ENCODE measurements around the gene RAPGEF4.

The RAPGEF4 gene

DNA sequence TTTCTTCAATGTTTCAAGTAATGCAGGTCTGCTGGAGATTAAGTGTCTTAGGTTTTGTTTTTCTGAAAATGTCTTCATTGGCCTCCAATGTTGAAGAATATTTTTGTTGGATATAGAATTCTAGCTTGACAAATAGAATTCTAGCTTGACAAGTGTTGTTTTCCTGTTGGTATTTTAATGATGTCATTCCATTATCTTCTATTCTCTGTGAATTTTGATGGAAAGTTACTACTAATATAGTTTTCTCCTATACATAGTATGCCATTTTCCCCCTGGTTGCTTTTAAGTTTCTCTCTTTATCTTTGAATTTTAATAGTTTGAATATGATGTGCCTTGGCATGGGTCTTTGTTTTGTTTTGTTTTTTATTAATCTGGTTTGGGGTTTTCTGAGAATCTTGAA, 119.9 kb downstream of the RAPGEF4 start:
- H3K27ac ChIP-seq (replicated peaks; ENCODE audit: low read length) = no peak overlapping the region
- no peak overlapping the region for H2BK12ac ChIP-seq (ENCODE audit: low read length)
- no peaks in the 10 kb centered on the region for H3K27me3 ChIP-seq (ENCODE audit: control insufficient read depth in 3 of 3, insufficient read depth in 3 of 3, low read depth in 1 of 3, low read length in 3 of 3)
- H4K8ac ChIP-seq (ENCODE audit: low read depth, low read length) = no peak overlapping the region
- H3K4me1 ChIP-seq (ENCODE audit: control insufficient read depth in 2 of 2, insufficient read depth in 1 of 2, low read depth in 1 of 2, low read length in 2 of 2) = no peaks in the 10 kb centered on the region
- no peak overlapping the region for H2BK15ac ChIP-seq (ENCODE audit: low read length)
- H3K23ac ChIP-seq (ENCODE audit: low read depth, low read length, poor library complexity) = no peak overlapping the region
- no peaks in the 10 kb centered on the region for H3K36me3 ChIP-seq (replicated peaks in 1 of 2; ENCODE audit: control insufficient read depth in 2 of 2, insufficient read depth in 2 of 2, low read length in 2 of 2)
- no peak overlapping the region for H3K9ac ChIP-seq (ENCODE audit: low read depth, low read length, poor library complexity)
- no peak overlapping the region for H4K91ac ChIP-seq (ENCODE audit: low read depth, low read length, poor library complexity)
- no peaks in the 10 kb centered on the region for H3K79me1 ChIP-seq (ENCODE audit: low read depth, low read length)
- H2BK5ac ChIP-seq (ENCODE audit: low read length) = no peak overlapping the region
- H2BK120ac ChIP-seq (ENCODE audit: low read depth, low read length) = no peak overlapping the region
- H3K4me3 ChIP-seq (ENCODE audit: low read length in 2 of 2) = no peak overlapping the region
- DNase-seq (ENCODE audit: low spot score) = no peak
- no peak overlapping the region for H3K4ac ChIP-seq (ENCODE audit: low read length)
- no peak overlapping the region for H2AFZ ChIP-seq (ENCODE audit: low read length)
- no peak overlapping the region for H2AK5ac ChIP-seq (ENCODE audit: low read depth, low read length)
- no peak overlapping the region for H3K14ac ChIP-seq (ENCODE audit: low read length)
- peaks cover 0 to 1% of the 10 kb centered on the region in 2 donors for H3K9me3 ChIP-seq (replicated peaks in 1 of 2; ENCODE audit: control insufficient read depth in 2 of 2, insufficient read depth in 1 of 2, low read depth in 1 of 2, low read length in 2 of 2)
- no peak overlapping the region for H3K4me2 ChIP-seq (ENCODE audit: insufficient read depth, low read length, poor library complexity, severe bottlenecking)
- H3K18ac ChIP-seq (ENCODE audit: low read length) = no peak overlapping the region

DNA sequence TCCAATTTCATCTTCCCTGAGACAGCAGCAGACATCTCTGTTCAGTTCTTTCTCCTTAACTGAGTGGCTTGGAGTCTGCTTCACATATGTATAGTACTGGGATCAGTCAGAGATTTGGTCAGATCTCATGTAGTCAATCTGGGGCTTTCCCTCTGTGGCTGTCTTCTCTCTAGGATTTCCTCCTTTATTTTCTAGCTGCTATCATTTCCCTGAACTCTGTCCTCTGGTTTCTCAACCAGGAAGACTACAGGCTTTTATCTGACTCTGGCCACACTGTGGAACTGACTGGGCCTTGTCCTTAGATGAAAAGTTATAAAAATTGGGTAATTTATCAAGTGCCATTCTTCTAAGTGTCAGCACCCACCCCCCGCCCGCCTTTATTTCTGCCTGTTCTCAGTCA, 121.0 kb downstream of the RAPGEF4 start:
- Histone ChIP-seq H3K23ac (ENCODE audit: low read depth, low read length, poor library complexity) (no peak overlapping the region), H3K14ac (ENCODE audit: low read length) (no peak overlapping the region), H2AK5ac (ENCODE audit: low read depth, low read length) (no peak overlapping the region), H2BK5ac (ENCODE audit: low read length) (no peak overlapping the region), H3K79me1 (ENCODE audit: low read depth, low read length) (no peaks in the 10 kb centered on the region), H3K4me3 (ENCODE audit: low read length in 2 of 2) (no peak overlapping the region), H3K4ac (ENCODE audit: low read length) (no peak overlapping the region), H2BK120ac (ENCODE audit: low read depth, low read length) (no peak overlapping the region), H4K8ac (ENCODE audit: low read depth, low read length) (no peak overlapping the region), H3K36me3 (replicated peaks in 1 of 2; ENCODE audit: control insufficient read depth in 2 of 2, insufficient read depth in 2 of 2, low read length in 2 of 2) (no peaks in the 10 kb centered on the region), H2BK12ac (ENCODE audit: low read length) (no peak overlapping the region), H3K27ac (replicated peaks; ENCODE audit: low read length) (no peak overlapping the region), H3K9ac (ENCODE audit: low read depth, low read length, poor library complexity) (no peak overlapping the region), H2BK15ac (ENCODE audit: low read length) (no peak overlapping the region), H3K4me2 (ENCODE audit: insufficient read depth, low read length, poor library complexity, severe bottlenecking) (no peak overlapping the region), H3K4me1 (ENCODE audit: control insufficient read depth in 2 of 2, insufficient read depth in 1 of 2, low read depth in 1 of 2, low read length in 2 of 2) (no peaks in the 10 kb centered on the region), H3K9me3 (replicated peaks in 1 of 2; ENCODE audit: control insufficient read depth in 2 of 2, insufficient read depth in 1 of 2, low read depth in 1 of 2, low read length in 2 of 2) (peaks cover 0 to 1% of the 10 kb centered on the region in 2 donors), H2AFZ (ENCODE audit: low read length) (no peak overlapping the region), H3K27me3 (ENCODE audit: control insufficient read depth in 3 of 3, insufficient read depth in 3 of 3, low read depth in 1 of 3, low read length in 3 of 3) (no peaks in the 10 kb centered on the region), H4K91ac (ENCODE audit: low read depth, low read length, poor library complexity) (no peak overlapping the region), H3K18ac (ENCODE audit: low read length) (no peak overlapping the region)
- WGBS, 2 donors (ENCODE audit: extremely low coverage in 2 of 2, insufficient read length in 2 of 2, insufficient replicate concordance in 1 of 2) = no CpG with 5 or more reads among the region's 2 CpGs
- no peak for DNase-seq (ENCODE audit: low spot score)

GRCh38 chr2:172858473-172858745, 122.8 kb downstream of the RAPGEF4 start:
- H3K14ac ChIP-seq (ENCODE audit: low read length) = no peak overlapping the region
- H3K4me2 ChIP-seq (ENCODE audit: insufficient read depth, low read length, poor library complexity, severe bottlenecking) = no peak overlapping the region
- H2BK15ac ChIP-seq (ENCODE audit: low read length) = no peak overlapping the region
- no peaks in the 10 kb centered on the region for H3K79me1 ChIP-seq (ENCODE audit: low read depth, low read length)
- H3K9me3 ChIP-seq (replicated peaks in 1 of 2; ENCODE audit: control insufficient read depth in 2 of 2, insufficient read depth in 1 of 2, low read depth in 1 of 2, low read length in 2 of 2) = no peaks in the 10 kb centered on the region
- DNase-seq (ENCODE audit: low spot score) = no peak
- H3K23ac ChIP-seq (ENCODE audit: low read depth, low read length, poor library complexity) = no peak overlapping the region
- no CpG with 5 or more reads among the region's 1 CpG for WGBS, 2 donors (ENCODE audit: extremely low coverage in 2 of 2, insufficient read length in 2 of 2, insufficient replicate concordance in 1 of 2)
- no peak overlapping the region for H2BK12ac ChIP-seq (ENCODE audit: low read length)
- no peaks in the 10 kb centered on the region for H3K36me3 ChIP-seq (replicated peaks in 1 of 2; ENCODE audit: control insufficient read depth in 2 of 2, insufficient read depth in 2 of 2, low read length in 2 of 2)
- H3K27me3 ChIP-seq (ENCODE audit: control insufficient read depth in 3 of 3, insufficient read depth in 3 of 3, low read depth in 1 of 3, low read length in 3 of 3) = no peaks in the 10 kb centered on the region
- no peak overlapping the region for H2BK120ac ChIP-seq (ENCODE audit: low read depth, low read length)
- no peak overlapping the region for H2AK5ac ChIP-seq (ENCODE audit: low read depth, low read length)
- no peak overlapping the region for H3K18ac ChIP-seq (ENCODE audit: low read length)
- no peak overlapping the region for H3K9ac ChIP-seq (ENCODE audit: low read depth, low read length, poor library complexity)
- H3K4ac ChIP-seq (ENCODE audit: low read length) = no peak overlapping the region
- H4K8ac ChIP-seq (ENCODE audit: low read depth, low read length) = no peak overlapping the region
- no peak overlapping the region for H3K27ac ChIP-seq (replicated peaks; ENCODE audit: low read length)
- H2BK5ac ChIP-seq (ENCODE audit: low read length) = no peak overlapping the region
- no peak overlapping the region for H4K91ac ChIP-seq (ENCODE audit: low read depth, low read length, poor library complexity)
- H2AFZ ChIP-seq (ENCODE audit: low read length) = no peak overlapping the region
- H3K4me1 ChIP-seq (ENCODE audit: control insufficient read depth in 2 of 2, insufficient read depth in 1 of 2, low read depth in 1 of 2, low read length in 2 of 2) = no peaks in the 10 kb centered on the region
- no peak overlapping the region for H3K4me3 ChIP-seq (ENCODE audit: low read length in 2 of 2)

DNA sequence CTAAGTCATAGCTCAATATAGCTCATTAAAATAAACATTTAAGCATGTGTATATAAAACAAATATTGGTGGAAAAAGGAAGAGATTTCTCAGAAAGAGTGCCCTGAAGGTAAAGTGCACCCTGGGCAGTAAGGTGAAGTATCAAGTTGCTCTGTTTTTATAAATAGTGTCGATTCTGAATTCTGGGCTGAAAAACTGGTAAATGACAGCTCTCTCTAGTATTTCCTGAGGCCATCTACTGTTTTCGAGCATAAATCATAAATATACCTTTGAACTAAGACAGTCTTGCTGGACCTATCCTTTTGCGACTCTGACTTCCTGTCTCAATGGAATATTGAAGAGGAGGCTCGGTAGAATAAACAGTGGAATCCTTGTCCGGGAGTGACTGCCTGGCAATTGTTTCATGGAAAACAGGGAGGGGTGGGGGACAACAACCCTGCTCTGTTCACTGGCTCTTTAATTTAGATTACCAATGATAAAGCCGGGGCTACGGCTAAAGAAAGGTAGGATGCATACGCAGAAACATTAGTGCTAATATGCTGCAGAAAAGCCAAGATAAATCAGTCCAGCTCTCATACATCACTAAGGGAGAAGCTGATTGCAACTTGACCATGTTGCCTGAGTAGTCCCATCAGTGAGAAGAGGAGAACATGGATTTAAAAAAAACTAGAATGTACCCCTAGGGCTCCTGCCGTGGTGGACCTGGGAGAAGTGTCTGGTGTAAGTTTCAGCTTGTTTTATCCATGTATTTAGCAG, 124.1 kb downstream of the RAPGEF4 start:
- no peaks in the 10 kb centered on the region for H3K27me3 ChIP-seq (ENCODE audit: control insufficient read depth in 3 of 3, insufficient read depth in 3 of 3, low read depth in 1 of 3, low read length in 3 of 3)
- no peak overlapping the region for H3K27ac ChIP-seq (replicated peaks; ENCODE audit: low read length)
- H3K4me2 ChIP-seq (ENCODE audit: insufficient read depth, low read length, poor library complexity, severe bottlenecking) = no peak overlapping the region
- H4K91ac ChIP-seq (ENCODE audit: low read depth, low read length, poor library complexity) = no peak overlapping the region
- no peak overlapping the region for H3K9ac ChIP-seq (ENCODE audit: low read depth, low read length, poor library complexity)
- no peak overlapping the region for H2AFZ ChIP-seq (ENCODE audit: low read length)
- H3K18ac ChIP-seq (ENCODE audit: low read length) = no peak overlapping the region
- H2BK5ac ChIP-seq (ENCODE audit: low read length) = no peak overlapping the region
- no peak overlapping the region for H2BK12ac ChIP-seq (ENCODE audit: low read length)
- no peaks in the 10 kb centered on the region for H3K36me3 ChIP-seq (replicated peaks in 1 of 2; ENCODE audit: control insufficient read depth in 2 of 2, insufficient read depth in 2 of 2, low read length in 2 of 2)
- no peak for DNase-seq (ENCODE audit: low spot score)
- no peak overlapping the region for H2AK5ac ChIP-seq (ENCODE audit: low read depth, low read length)
- no peak overlapping the region for H2BK15ac ChIP-seq (ENCODE audit: low read length)
- H3K14ac ChIP-seq (ENCODE audit: low read length) = no peak overlapping the region
- no peak overlapping the region for H3K4ac ChIP-seq (ENCODE audit: low read length)
- no peak overlapping the region for H3K23ac ChIP-seq (ENCODE audit: low read depth, low read length, poor library complexity)
- H3K4me3 ChIP-seq (ENCODE audit: low read length in 2 of 2) = no peak overlapping the region
- H4K8ac ChIP-seq (ENCODE audit: low read depth, low read length) = no peak overlapping the region
- H3K4me1 ChIP-seq (ENCODE audit: control insufficient read depth in 2 of 2, insufficient read depth in 1 of 2, low read depth in 1 of 2, low read length in 2 of 2) = no peaks in the 10 kb centered on the region
- H3K79me1 ChIP-seq (ENCODE audit: low read depth, low read length) = no peaks in the 10 kb centered on the region
- no peak overlapping the region for H2BK120ac ChIP-seq (ENCODE audit: low read depth, low read length)
- no CpG with 5 or more reads among the region's 9 CpGs for WGBS, 2 donors (ENCODE audit: extremely low coverage in 2 of 2, insufficient read length in 2 of 2, insufficient replicate concordance in 1 of 2)
- no peaks in the 10 kb centered on the region for H3K9me3 ChIP-seq (replicated peaks in 1 of 2; ENCODE audit: control insufficient read depth in 2 of 2, insufficient read depth in 1 of 2, low read depth in 1 of 2, low read length in 2 of 2)
